Central memory CD4-positive, alpha-beta T cell (primary cell): ENCODE data around the gene PFDN6.

Experiments
- DNase-seq: peaks from one replicate; pipeline ENCODE4 v3.0.0; 2022

Gene PFDN6

DNA sequence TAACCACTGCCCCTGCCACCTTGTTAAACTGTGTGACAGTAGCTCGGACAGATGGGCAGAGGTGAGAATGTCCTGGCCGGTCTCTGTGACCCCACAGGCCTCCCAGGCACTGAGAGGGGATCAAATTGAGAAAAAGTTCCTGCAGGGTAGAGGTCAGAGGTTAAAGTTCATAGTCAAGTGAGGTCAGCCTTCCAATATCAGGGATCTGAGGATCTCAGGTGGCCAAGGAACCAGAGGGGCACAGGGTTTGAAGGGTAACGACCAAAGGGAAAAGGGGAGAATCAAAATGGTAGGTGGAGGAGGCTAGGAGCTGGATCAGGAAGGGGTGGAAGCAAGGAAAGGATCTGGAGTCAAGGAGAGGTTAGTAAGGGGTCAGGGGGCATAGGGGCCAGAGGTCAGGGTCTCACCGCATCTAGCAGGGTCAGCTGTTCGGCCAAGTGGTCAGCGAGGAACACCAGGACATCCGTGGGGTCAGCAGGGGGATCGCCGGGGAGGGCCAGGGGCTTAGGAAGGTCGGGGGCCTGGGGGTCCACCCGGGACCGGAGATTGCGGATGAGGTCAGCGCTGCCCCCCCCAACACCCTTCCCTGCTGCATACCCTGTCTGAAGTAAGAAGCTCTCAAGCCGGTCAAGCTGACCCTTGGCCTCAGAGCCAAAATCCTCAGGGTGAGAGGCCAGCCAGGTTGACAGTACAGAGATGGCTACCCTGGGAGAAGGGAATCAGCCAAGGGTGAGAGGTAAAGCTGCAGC, 6.4 kb downstream of the PFDN6 start:
- DNase-seq, result no peak

DNA sequence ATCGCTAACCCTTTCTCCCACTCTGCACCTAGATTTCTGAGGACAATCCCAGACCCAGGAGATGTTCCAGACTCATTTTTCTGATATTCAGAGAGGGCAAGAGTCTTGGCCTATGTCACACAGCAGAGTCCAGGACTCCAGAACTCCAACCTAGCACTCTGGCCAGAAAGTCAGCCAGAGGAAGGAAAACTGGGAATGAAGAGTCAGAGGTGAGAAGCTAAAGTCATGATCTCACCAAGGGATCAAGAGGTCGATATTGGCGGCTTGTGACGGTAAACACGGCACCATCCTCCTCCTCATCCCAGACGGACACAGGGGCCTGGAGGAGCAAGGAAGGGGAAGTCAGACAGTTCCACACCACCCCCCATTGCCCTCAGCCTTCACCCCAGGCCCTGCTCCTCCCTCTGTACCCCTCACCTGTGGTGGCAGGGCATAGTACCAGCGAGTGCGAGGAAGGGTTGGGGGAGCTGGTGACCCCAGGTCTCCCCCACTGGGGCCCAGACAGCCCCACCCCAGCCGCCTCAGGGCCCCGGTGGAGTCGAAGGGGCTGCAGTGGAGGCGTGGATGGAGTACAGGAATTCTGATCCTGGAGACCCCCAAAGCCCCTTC, 7.5 kb downstream of the PFDN6 start:
- no peak for DNase-seq

DNA sequence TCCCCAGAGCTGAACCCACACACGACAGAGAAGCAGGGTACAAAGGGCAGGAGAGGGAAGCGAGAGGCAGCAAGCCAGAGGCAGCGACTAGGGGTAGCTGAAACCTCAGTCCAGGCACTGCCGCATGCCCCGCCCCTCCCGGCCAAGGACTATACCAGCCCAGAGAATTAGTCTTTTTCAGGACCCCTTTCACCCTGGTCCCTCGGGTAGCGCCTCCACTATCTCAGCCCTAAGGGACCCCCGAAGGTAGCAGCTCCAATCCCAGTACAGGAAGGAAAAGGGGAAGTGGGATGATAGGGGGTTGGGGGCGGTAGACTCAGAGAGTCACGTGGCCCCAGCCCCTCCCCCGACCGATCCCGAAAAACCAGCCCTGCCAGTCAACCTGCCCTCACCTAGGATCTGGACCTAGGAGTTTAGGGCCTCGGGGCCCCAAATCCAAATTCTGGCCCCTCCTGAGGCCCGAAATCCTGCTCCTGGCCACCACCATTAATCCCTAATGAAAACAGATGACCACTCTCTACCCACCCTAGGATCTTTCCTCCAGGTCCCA, 8.1 kb downstream of the PFDN6 start:
- DNase-seq, result no peak

DNA sequence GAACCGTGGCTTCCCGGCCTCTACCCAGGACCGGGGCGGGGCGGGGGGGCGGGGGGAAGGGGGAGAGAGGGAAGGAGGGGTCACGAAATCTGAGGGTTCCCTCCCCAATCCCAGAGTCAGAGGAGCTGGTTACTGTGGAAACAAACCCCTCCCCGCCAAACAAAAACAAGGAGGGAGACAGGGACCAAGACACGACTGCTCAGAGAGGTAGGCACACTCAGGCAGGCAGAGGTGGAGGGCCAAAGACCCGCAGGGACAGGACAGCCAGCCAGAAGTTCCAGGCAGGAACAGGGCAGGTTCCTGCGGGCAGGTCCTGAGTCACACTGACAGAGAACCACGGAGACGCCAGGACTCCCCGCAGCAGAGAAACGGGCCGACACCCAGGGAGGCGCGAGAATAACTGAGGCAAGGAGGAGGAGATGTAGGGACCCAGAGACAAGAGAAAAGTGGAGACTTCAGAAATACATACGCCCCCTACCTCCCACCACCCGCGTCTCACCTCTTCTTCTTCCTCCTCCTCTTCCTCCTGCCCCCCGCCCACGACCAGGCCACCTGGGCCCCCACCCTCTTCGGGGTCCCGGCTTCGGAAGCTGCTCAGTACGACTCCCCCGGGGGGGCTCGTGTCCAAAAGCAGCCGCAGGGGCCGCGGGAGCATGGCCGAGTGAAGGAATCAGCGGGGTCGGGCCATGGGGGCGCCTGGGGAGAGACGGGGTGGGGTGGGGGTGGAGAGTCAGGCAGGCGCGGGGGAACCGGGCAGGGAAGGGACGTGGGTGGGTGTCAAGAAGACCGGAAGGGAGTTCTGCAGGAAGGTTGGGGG, 8.8 kb downstream of the PFDN6 start:
- DNase-seq, result peak; percentile 72

DNA sequence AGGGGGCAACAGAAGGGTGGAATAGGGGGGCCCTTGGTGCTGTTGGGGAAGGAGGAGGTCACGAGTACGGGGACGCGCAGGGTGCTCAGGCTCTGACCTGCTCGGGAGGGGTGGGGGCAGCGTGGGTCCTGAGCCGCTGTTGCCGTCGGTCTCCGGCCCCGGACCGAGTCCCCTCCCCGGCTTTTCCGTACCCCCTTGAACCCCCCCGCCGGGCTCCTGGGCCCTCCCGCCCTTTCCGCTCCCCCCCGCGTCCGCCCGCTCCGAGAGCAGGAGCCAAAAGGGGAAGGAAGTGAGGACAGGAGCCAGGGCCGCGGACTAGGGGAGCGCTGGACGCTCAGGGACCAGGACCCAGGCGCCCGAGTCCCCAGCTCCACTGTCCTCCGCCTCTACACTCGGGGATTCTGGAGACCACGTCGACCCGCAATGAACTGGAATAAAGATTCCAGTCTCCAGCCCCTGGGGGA, 9.4 kb downstream of the PFDN6 start, which contains the start of gene RGL2:
RGL2 (minus strand) TSS at position 170 of the 464 bp plus-strand sequence. CDS start 332 bp downstream, outside the sequence.
- DNase-seq, result no peak

- peak; percentile 91 for DNase-seq
Measured at GRCh38 chr6:33299237-33299944, 10.0 kb downstream of the PFDN6 start.

GRCh38 chr6:33301877-33302276, 12.5 kb downstream of the PFDN6 start:
- no peak for DNase-seq

GRCh38 chr6:33304216-33304615, 14.8 kb downstream of the PFDN6 start:
- DNase-seq, result no peak

- DNase-seq, result no peak
Measured at GRCh38 chr6:33305052-33305451, 15.7 kb downstream of the PFDN6 start.

DNA sequence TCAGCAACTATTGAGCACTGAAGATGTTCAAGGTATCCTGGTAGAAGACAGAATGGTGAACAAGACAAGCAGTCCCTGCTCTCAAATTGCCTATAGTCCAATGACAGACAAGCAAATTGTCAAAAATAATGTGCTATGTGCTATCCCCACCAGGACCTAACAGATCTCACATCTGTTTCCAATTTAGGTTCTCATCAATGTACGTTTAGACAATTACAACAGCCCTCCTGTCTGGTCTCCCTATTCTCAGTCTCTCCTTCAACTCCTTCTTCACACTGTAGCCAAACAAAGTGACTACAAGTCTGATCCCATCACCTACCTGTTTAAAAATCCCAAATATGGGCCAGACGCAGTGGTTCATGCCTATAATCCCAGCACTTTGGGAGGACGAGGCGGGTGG, 17.0 kb downstream of the PFDN6 start:
- no peak for DNase-seq

- peak; percentile 83 for DNase-seq
Measured at GRCh38 chr6:33312361-33313104, 23.1 kb downstream of the PFDN6 start.

GRCh38 chr6:33313105-33313708, 23.8 kb downstream of the PFDN6 start:
- DNase-seq, result peak; percentile 29

DNA sequence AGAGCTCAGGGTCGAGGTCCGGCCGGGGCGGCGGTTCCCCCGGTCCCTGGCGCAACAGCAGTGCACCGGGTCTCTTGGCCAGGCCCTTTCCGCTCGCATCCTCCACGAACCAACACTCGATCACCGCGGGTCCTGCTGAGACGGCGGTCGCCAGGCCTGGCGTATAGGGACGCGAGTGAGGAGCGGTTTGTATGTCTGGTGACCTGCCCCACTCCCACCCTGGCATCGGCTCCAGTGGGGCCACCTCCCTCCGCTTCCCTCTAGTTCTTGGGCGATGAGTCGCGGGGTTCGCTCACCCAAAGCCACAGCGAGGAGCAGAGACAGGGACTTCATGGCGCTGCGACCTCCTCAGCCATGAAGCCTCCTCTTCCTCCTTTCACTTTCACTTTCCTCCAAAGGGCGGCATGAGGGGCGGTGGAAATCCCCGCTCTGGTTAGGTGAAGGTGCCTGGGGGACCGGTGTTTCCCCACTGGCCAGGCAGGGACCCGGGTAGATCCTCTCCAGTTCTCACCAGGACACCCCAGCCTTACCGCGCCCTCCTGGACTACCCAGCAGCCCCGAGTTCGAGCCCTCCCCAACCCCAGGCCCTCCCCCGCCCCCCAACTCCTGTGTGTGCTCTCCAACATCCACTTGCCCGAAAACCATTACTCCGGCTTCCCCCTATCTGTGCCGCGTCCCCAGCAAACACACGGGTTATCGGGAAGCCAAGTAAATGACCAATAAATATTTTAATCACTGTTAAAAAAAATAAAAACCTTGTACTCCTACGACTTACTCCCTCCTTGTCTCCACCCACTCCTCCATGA, 24.5 kb downstream of the PFDN6 start, which contains the start of gene TAPBP:
TAPBP (minus strand) TSS at position 370 of the 806 bp plus-strand sequence; CDS start at position 333, 37 bp downstream.
- peak; percentile 89 for DNase-seq

GRCh38 chr6:33314515-33314942, 25.1 kb downstream of the PFDN6 start:
- DNase-seq, result peak; percentile 81

DNA sequence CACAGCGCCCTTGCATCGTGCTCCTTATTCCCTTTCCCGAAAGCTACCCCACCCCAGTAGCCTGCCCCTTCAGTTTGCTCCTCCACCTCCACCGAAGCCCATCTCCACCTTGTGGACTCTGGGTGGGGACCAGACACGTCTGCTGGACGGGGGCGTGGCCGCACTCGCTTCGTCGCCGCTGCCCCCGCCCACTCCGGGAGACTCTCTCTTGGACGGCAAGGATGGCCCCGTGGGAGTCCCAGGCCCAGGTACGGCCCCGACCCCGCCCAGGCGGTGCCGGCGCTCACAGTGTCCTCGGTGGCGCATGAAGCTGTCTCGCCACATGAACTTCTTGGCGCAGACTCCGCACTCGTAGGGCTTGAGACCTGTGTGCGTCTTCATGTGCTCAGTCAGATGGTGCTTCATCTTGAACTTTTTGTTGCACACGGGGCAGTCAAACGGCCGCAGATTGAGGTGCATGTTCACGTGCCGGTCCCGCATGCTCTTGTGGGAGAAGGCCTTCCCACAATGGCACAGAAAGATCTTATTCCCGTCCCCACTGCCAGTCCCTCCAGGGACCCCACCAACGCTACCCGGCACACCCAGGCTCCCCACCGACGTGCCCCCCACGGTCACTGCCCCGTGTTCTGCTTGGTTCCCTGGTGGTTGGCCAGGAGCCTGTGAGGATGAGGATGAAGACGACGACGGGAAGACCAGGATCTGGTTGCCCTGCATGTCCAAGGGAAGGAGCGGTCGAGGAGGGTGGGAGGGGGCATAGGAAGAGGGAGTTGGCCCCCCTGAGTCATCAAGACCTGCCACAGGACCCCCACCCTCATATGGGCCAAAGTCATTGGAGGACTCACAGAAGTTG, 25.8 kb downstream of the PFDN6 start:
- no peak for DNase-seq

DNA sequence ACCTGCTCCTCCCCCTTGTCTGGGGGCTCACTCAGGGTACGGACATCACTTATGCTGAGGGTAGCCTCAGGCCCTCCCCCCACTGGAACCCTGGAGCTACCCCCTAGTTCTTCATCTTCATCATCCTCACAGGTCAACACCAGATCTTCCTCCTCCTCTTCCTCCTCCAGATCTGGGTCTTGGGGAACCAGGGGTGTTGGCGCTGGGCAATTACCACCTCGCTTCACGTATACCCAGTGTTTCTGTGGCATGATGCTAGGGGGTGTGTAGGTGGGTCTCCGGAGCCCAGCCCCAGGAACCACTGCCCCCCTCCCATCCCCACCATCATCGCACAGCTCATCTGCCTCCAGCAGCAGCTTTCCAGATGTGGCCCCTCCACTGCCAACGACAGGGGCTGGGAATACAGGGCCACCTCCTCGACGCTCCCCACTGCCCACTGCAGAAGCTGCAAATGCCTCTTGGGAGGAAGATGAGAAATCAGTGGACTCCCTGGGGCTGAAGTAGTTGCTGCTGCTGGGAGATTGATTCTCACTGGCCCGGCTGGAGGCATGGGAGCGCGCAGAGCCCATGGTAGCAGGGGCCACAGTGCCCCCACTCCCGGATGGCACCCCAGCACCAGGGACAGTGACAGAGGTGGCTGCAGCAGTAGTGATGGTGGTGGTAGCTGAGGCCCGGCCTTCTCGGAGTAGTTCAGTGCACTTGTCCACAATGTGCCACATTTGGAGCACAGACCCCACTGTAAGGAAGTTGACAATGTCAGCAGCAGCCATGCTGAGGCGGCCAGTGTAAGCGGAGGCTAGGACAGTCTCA, 26.6 kb downstream of the PFDN6 start:
- DNase-seq, result no peak

GRCh38 chr6:33316603-33317418, 27.4 kb downstream of the PFDN6 start:
- no peak for DNase-seq

DNA sequence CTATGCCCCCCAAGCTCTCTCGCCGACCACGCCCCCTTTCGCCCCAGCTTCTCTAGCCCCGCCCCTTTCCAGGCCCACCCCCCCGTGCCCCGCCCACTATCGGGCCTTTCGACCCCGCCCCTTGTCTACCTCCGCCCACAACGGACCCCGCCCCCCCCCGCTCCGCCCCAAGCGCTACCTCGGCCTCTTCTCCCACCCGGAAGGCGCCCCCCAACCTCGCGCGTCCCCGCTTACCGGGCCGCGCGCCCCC, 27.9 kb downstream of the PFDN6 start:
- no peak for DNase-seq
